ENCODE results near the gene CREBZF.

DNA sequence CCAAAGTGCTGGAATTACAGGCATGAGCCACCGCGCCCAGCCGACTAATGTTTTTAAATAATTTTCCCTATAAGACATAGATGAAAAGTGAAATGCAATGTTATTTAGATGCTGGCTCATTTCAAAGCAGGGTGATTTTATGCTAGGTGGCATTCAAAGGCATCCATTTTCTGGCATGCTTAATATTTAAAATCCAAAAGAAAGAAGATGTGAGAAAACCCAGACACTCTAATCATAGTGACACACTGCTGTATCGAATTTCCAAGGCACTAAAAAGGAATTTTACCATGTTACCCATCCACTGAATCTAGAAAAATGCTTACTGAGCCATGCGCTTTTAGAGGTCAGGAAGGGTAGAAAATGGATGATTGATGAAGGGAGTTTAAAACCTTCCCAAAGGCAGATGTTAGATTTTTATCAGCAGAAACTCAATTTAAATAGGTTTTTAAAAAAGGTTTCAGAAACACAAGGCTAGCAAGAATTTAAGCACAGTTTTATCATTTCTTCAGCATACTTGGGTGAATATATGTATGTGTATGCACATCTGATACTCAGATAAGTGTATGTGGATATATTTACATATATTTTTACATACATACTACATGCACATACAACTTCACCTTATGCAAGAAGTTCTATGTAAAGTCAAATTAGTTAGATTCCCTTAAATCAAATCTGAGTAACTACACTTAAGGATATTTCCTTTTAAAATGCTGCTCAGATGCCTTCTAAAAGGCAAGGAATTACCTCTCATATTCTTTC lies 45.2 kb upstream of the CREBZF start:
- TF ChIP-seq, protein P1, sequence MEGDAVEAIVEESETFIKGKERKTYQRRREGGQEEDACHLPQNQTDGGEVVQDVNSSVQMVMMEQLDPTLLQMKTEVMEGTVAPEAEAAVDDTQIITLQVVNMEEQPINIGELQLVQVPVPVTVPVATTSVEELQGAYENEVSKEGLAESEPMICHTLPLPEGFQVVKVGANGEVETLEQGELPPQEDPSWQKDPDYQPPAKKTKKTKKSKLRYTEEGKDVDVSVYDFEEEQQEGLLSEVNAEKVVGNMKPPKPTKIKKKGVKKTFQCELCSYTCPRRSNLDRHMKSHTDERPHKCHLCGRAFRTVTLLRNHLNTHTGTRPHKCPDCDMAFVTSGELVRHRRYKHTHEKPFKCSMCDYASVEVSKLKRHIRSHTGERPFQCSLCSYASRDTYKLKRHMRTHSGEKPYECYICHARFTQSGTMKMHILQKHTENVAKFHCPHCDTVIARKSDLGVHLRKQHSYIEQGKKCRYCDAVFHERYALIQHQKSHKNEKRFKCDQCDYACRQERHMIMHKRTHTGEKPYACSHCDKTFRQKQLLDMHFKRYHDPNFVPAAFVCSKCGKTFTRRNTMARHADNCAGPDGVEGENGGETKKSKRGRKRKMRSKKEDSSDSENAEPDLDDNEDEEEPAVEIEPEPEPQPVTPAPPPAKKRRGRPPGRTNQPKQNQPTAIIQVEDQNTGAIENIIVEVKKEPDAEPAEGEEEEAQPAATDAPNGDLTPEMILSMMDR (IDR thresholded peaks at IDR 0.05): no peak
- TF ChIP-seq EZH2 (IDR thresholded peaks at IDR 0.05; ENCODE audit: borderline replicate concordance, insufficient read depth, low read depth, low read length, poor library complexity, severe bottlenecking): no peak

Measured in B cell (primary cell).